Stimulated activated naive B cell treated with anti-CD40 and anti-IgM and Interleukin-4, amounts not matched to agents 10 μg/mL and 1 μg/mL and 100 μg/mL, for 72 hours (primary cell): ENCODE results near the gene ANAPC16.
"Not testable (repeated sequence)": the region's sequence is repeated elsewhere in the genome, so short reads cannot be mapped to it uniquely, and the experiment has no call there.

Experiments used
- ATAC-seq, 2 donors: fragments of 150-1000 bp; cut with Tn5 transposase; replicated peaks; 2 replicates each; pipeline ENCODE4 v1.10.0; 2021; ENCODE audit warnings: moderate library complexity in 1 of 2
- DNase-seq: peaks from one replicate; pipeline ENCODE4 v3.0.0; 2021
- H3K27ac Mint-ChIP-seq: one replicate; pipeline ENCODE4 v1.8.0; 2022; ENCODE audit warnings: mild to moderate bottlenecking, mixed read lengths
- H3K27me3 Mint-ChIP-seq, 2 donors: one replicate each; pipeline ENCODE4 v1.8.0; 2022; ENCODE audit warnings: mixed read lengths in 2 of 2
- H3K36me3 Mint-ChIP-seq, 2 donors: one replicate each; pipeline ENCODE4 v1.8.0; 2022; ENCODE audit warnings: mixed read lengths in 2 of 2, mild to moderate bottlenecking in 1 of 2
- H3K4me1 Mint-ChIP-seq, 2 donors: one replicate each; pipeline ENCODE4 v1.8.0; 2022; ENCODE audit warnings: mixed read lengths in 2 of 2, mild to moderate bottlenecking in 1 of 2
- H3K4me3 Mint-ChIP-seq, 2 donors: one replicate each; pipeline ENCODE4 v1.8.0; 2022; ENCODE audit warnings: mild to moderate bottlenecking in 2 of 2, mixed read lengths in 2 of 2, moderate library complexity in 1 of 2
- H3K9me3 Mint-ChIP-seq, 2 donors: one replicate each; pipeline ENCODE4 v1.8.0; 2022; ENCODE audit warnings: mixed read lengths in 2 of 2, mild to moderate bottlenecking in 1 of 2

Gene ANAPC16

DNA sequence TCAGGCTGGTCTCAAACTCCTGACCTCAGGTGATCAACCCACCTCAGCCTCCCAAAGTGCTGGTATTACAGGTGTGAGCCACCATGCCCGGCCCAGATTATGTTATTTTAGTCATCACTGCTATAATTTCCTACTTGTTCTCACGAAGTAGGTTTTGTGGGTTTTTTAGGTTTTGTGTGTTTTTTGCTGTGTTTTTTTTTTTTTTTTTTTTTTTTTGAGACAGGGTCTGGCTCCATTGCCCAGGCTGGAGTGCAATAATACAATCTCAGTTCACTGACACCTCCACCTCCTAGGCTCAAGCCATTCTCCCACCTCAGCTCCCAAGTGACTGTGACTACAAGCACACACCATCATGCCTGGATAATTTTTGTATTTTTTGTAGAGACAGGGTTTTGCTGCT lies 20.9 kb upstream of the ANAPC16 start:
- Mint-ChIP-seq H3K36me3 (peaks cover 28 to 40% of the 10 kb centered on the region in 2 donors), H3K9me3 (no peaks in the 10 kb centered on the region), H3K27me3 (no peaks in the 10 kb centered on the region), H3K4me1 (no peaks in the 10 kb centered on the region), H3K4me3 (no peak overlapping the region), H3K27ac (no peak overlapping the region)
- DNase-seq (no peak), ATAC-seq (no peak)

DNA sequence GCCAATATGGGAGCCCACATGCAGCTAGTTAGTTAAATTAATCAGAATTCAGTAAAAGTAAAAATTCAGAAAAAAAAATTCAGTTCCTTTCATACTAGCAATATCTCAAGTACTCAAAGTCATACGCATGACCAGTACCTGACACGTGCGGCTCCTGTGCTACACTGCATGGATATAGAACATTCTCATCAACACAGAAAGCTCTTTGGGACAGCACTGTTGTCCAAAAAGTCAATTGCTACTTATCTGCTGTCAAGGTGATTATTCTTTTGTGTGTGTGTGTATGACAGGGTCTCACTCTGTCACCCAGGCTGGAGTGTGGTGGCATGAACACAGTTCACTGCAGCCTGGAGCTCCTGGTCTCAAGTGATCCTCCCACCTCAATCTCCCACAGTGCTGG lies 14.9 kb upstream of the ANAPC16 start:
- H3K4me1 Mint-ChIP-seq = peaks cover 0 to 4% of the 10 kb centered on the region in 2 donors
- no peaks in the 10 kb centered on the region for H3K27me3 Mint-ChIP-seq
- ATAC-seq = no peak
- H3K9me3 Mint-ChIP-seq = no peaks in the 10 kb centered on the region
- peaks cover 22 to 29% of the 10 kb centered on the region in 2 donors for H3K36me3 Mint-ChIP-seq
- peak overlapping the region; percentile 14 for H3K27ac Mint-ChIP-seq
- no peak for DNase-seq
- no peak overlapping the region for H3K4me3 Mint-ChIP-seq

DNA sequence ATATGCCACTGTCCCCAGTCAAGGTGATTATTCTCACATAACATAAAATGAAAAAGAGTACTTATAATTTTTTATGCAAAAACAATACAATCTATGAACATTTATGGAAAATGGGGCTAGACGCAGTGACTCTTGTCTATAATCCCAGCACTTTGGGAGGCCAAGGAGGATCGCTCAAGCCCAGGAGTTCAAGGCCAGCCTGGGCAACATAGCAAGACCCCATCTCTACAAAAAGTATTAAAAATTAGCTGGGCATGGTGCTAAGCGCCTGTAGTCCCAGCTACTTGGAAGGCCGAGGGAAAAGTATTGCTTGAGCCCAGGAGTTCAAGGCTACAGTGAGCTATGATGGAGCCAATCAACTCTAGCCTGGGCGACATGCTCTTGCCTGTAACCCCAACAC lies 14.5 kb upstream of the ANAPC16 start:
- Mint-ChIP-seq H3K9me3 (no peaks in the 10 kb centered on the region), H3K4me3 (no peak overlapping the region), H3K4me1 (peaks cover 0 to 4% of the 10 kb centered on the region in 2 donors), H3K36me3 (peaks cover 22 to 29% of the 10 kb centered on the region in 2 donors), H3K27me3 (no peaks in the 10 kb centered on the region), H3K27ac (peak overlapping the region; percentile 14)
- DNase-seq (no peak), ATAC-seq (no peak)

DNA sequence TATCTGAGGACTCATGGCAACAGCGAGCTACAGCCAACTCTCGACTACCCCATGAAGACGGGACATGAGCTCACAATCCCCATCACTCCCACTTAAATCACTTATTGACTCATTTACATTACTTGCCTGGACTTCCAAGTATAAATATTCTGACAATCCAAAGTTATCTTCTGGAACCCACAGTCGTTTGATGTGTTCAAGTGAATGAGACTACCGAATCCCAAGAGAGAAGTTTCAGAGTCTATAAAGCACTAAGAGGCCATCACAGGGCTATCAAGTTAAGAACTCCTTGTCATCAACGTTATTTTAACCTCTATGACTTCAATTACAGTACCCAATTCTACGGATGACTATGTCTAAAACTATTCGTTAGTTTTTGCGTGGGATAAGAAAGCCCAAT lies 11.5 kb upstream of the ANAPC16 start:
- no peaks in the 10 kb centered on the region for H3K9me3 Mint-ChIP-seq
- no peak overlapping the region for H3K27ac Mint-ChIP-seq
- DNase-seq (no peak), ATAC-seq (no peak)
- no peak overlapping the region for H3K4me3 Mint-ChIP-seq
- peaks cover 25 to 38% of the 10 kb centered on the region in 2 donors for H3K36me3 Mint-ChIP-seq
- peaks cover 4 to 11% of the 10 kb centered on the region in 2 donors for H3K4me1 Mint-ChIP-seq
- no peaks in the 10 kb centered on the region for H3K27me3 Mint-ChIP-seq

DNA sequence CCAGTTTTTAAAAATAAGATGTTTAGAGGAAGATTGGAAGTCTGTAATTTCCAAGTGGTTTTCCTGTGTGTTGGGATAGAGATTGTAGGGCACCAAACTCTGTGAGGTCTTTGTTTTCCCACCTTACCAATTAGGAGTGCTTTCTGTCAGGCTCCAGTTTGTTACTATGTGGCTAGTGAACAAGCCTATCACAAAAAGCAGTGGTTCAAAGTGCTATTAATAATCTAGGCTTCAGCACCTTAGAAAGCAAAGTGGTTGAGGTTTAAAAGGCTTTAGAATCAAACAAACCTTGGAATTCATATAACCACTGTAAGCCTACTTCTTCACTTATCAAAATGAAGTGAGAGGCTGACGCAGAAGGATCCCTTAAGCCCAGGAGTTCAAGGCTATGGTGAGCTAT lies 11.1 kb upstream of the ANAPC16 start:
- H3K27me3 Mint-ChIP-seq = no peaks in the 10 kb centered on the region
- H3K27ac Mint-ChIP-seq = no peak overlapping the region
- H3K4me3 Mint-ChIP-seq = no peak overlapping the region
- ATAC-seq (no peak), DNase-seq (no peak)
- H3K36me3 Mint-ChIP-seq = peaks cover 23 to 35% of the 10 kb centered on the region in 2 donors
- H3K9me3 Mint-ChIP-seq = no peaks in the 10 kb centered on the region
- H3K4me1 Mint-ChIP-seq = peaks cover 4 to 11% of the 10 kb centered on the region in 2 donors

DNA sequence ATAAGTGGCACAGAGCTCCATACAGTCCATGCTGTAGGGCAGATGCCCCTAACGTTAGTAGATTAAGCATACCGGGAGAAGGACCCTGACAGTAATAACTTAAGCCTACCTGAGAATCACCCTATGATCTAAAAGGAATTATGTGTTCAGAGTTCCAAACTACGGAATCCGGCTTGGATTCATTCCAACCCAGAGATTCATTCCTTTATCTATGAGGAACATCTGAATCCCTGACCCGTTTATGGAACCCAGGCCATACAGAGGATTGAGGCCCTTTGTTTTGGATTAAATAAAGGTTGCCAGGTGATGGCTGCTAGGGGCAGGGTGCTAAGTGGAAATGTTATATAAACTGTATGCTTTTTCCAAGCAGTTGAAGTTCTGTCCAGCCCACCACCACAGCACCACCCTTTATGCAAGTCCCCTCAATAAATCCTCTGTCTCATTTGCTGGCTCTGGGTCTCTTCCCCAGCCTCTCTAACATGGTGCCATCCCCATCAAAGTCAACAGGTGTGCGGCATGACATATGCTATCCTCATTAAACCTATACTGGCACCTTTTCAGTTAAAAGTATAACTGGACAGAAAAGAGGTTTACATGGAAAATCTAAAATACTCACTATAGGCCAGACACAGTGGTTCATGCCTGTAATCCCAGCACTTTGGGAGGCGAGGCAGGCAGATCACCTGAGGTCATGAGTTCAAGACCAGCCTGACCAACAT lies 9.1 kb upstream of the ANAPC16 start:
- ATAC-seq = no peak
- Mint-ChIP-seq H3K36me3 (peaks cover 27 to 42% of the 10 kb centered on the region in 2 donors), H3K4me1 (peaks cover 4 to 11% of the 10 kb centered on the region in 2 donors), H3K4me3 (no peak overlapping the region), H3K9me3 (no peaks in the 10 kb centered on the region), H3K27me3 (no peaks in the 10 kb centered on the region), H3K27ac (peak overlapping the region; percentile 42)
- no peak for DNase-seq

DNA sequence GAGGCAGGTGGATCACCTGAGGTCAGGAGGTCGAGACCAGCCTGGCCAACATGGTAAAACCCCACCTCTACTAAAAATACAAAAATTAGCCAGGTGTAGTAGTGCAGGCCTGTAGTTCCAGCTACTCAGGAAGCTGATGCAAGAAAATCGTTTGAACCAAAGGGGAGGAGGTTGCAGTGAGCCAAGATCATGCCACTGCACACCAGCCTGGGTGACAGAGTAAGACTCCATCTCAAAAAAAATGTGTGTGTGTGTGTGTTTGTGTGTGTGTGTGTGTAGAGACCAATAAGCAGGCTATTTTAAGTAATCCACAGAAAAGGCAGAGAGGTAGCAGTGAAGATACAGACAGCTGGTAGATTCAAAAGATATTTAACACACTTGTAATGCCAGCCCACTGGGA lies 7.3 kb upstream of the ANAPC16 start:
- Mint-ChIP-seq H3K4me1 (peaks cover 9 to 18% of the 10 kb centered on the region in 2 donors), H3K36me3 (peaks cover 27 to 43% of the 10 kb centered on the region in 2 donors)
- not testable (repeated sequence) for H3K27me3 Mint-ChIP-seq, H3K4me3 Mint-ChIP-seq, H3K9me3 Mint-ChIP-seq, ATAC-seq, H3K27ac Mint-ChIP-seq, DNase-seq

DNA sequence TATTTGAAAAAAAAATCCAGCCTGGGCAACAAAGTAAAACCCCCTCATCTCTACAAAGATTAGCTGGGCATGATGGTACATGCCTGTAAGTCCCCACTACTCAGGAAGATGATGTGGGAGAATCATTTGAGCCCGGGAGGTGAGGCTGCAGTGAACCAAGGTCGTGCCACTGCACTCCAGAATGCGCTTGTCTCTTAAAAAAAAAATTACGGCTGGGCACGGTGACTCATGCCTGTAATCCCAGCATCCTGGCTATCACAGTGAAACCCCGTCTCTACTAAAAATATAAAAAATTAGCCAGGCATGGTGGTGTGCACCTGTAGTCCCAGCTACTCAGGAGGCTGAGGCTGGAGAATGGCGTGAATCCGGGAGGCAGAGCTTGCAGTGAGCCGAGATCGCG lies 4.4 kb upstream of the ANAPC16 start:
- H3K4me3 Mint-ChIP-seq, H3K27ac Mint-ChIP-seq, DNase-seq, H3K9me3 Mint-ChIP-seq, H3K27me3 Mint-ChIP-seq, ATAC-seq: not testable (repeated sequence)
- H3K36me3 Mint-ChIP-seq = peaks cover 23 to 42% of the 10 kb centered on the region in 2 donors
- peaks cover 11 to 27% of the 10 kb centered on the region in 2 donors for H3K4me1 Mint-ChIP-seq

DNA sequence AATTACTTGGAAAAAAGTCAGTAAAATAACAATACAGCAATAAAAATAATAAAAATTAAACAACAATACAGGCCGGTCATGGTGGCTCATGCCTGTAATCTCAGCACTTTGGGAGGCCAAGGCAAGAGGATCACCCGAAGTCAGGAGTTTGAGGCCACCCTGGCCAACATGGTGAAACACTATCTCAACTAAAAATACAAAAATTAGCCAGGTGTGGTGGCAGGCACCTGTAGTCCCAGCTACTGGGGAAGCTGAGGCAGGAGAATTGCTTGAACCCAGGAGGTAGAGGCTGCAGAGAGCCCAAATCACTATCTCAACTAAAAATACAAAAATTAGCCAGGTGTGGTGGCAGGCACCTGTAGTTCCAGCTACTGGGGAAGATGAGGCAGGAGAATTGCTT lies 4.0 kb upstream of the ANAPC16 start:
- ATAC-seq, H3K27ac Mint-ChIP-seq, DNase-seq, H3K4me3 Mint-ChIP-seq, H3K9me3 Mint-ChIP-seq, H3K27me3 Mint-ChIP-seq: not testable (repeated sequence)
- Mint-ChIP-seq H3K4me1 (peaks cover 11 to 29% of the 10 kb centered on the region in 2 donors), H3K36me3 (peaks cover 25 to 41% of the 10 kb centered on the region in 2 donors)

DNA sequence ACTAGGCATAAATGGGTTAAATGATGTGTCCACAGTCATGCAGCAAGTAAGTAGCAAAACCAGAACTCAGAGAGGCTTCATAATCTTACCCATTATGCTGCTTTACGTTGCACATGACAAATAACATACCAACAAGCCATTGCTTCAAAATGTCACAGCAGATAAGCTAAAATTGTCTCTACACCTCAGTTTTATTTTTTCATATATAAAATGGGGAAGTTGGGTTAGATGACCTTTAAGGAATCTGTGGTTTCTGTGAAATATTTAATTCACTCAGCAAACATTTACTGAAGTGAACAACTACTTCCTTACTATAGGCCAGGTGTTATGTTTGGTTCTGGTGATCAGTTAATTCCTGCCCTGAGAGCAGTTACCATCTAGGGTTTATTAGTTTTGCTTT lies 2.5 kb downstream of the ANAPC16 start:
- H3K9me3 Mint-ChIP-seq = no peaks in the 10 kb centered on the region
- H3K27ac Mint-ChIP-seq = peak overlapping the region; percentile 98
- ATAC-seq (peak; percentile 78 to 80), DNase-seq (peak; percentile 29)
- H3K36me3 Mint-ChIP-seq = peaks cover 18 to 31% of the 10 kb centered on the region in 2 donors
- H3K4me1 Mint-ChIP-seq = peaks cover 20 to 48% of the 10 kb centered on the region in 2 donors
- peak overlapping the region; percentile 82 to 88 for H3K4me3 Mint-ChIP-seq
- no peaks in the 10 kb centered on the region for H3K27me3 Mint-ChIP-seq

DNA sequence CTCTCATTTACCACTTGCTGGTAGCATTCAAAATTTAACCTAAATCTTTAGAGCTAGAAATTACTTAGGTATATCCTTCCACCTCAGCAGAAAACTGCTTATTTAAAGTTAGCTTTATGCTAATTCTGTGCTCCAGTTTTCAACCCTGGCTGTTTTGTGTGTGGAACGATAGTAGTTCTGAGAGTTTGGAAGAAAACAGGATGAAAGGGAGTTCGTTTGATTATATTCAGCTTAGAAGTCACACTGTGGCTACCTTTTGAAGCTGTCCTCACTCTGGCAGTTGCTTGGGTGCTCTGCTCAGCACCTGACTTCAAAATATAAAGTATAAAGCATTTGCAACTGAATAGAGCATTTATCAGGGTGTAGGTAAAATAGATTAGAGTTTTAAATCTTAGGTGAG lies 2.9 kb downstream of the ANAPC16 start:
- Mint-ChIP-seq H3K4me3 (peak overlapping the region; percentile 82 to 88), H3K9me3 (no peaks in the 10 kb centered on the region), H3K4me1 (peaks cover 24 to 48% of the 10 kb centered on the region in 2 donors), H3K27ac (peak overlapping the region; percentile 98), H3K36me3 (peaks cover 20 to 30% of the 10 kb centered on the region in 2 donors), H3K27me3 (no peaks in the 10 kb centered on the region)
- no peak for ATAC-seq
- DNase-seq = no peak

DNA sequence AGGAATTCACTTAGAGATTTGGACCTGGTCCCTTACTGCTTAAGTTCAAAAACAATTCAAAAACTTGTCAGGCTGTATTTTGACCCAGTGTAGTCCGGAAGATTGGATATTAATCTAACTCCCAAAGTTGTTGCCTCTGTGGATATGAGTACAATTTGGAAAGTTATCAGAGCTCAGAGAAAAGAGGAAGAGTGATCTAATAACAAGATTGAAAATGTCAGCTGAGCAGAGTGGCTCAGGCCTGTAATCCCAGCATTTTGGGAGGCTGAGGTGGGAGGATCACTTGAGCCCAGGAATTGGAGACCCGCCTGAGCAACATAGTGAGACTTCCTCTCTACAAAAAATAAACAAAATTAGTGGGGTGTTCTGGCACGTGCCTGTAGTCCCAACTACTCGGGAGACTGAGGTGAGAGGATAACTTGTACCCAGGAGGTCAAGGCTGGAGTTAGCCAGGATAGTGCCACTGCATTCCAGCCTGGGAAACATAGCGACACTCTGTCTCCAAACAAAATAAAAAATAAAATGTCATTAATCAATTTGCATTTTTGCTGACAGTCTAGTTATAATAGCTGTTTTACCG lies 3.5 kb downstream of the ANAPC16 start:
- H3K9me3 Mint-ChIP-seq = no peaks in the 10 kb centered on the region
- peak overlapping the region; percentile 98 for H3K27ac Mint-ChIP-seq
- peak overlapping the region; percentile 82 to 88 for H3K4me3 Mint-ChIP-seq
- H3K36me3 Mint-ChIP-seq = peaks cover 22 to 30% of the 10 kb centered on the region in 2 donors
- no peaks in the 10 kb centered on the region for H3K27me3 Mint-ChIP-seq
- no peak for DNase-seq
- ATAC-seq = no peak
- H3K4me1 Mint-ChIP-seq = peaks cover 29 to 51% of the 10 kb centered on the region in 2 donors

DNA sequence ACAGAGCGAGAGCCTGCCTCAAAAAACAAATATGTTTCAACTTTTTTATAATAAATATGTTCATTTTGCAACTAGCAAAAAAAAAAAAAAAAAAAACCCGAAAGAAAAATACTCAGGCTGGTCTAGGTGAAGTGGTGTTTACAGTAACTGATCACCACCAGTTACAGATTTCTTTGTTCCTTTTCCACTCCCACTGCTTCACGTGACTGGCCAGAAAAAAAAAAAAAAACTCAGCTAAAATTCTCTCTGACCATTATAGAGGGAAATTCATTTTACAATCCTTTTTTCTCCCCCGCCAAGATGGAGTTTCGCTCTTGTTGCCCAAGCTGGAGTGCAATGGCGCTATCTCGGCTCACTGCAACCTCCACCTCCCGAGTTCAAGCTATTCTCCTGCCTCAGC lies 4.8 kb downstream of the ANAPC16 start:
- no peaks in the 10 kb centered on the region for H3K27me3 Mint-ChIP-seq
- ATAC-seq (no peak), DNase-seq (no peak)
- peaks cover 26 to 33% of the 10 kb centered on the region in 2 donors for H3K36me3 Mint-ChIP-seq
- peaks cover 30 to 48% of the 10 kb centered on the region in 2 donors for H3K4me1 Mint-ChIP-seq
- H3K27ac Mint-ChIP-seq = peak overlapping the region; percentile 71
- H3K4me3 Mint-ChIP-seq = peak overlapping the region; percentile 17 to 50
- H3K9me3 Mint-ChIP-seq = no peaks in the 10 kb centered on the region

DNA sequence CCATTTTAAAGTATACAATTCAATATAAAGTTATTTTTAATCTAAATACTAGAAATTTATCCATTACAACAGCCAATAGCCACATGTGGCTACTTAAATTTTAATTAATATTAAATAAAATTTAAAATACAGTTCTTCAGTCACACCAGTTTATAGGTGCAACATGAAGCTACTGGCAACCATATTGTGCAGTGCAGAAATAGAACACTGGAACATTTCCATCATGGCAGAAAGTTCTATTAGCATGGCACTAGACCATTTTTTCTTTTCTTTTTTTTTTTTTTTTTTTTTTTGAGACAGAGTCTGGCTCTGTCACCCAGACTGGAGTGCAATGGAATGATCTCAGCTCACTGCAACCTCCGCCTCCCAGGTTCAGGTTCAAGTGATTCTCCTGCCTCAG lies 5.5 kb downstream of the ANAPC16 start:
- Mint-ChIP-seq H3K4me1 (peaks cover 30 to 50% of the 10 kb centered on the region in 2 donors), H3K4me3 (no peak overlapping the region), H3K36me3 (peaks cover 23 to 28% of the 10 kb centered on the region in 2 donors), H3K27me3 (no peaks in the 10 kb centered on the region), H3K27ac (no peak overlapping the region), H3K9me3 (no peaks in the 10 kb centered on the region)
- ATAC-seq = no peak
- DNase-seq = no peak

DNA sequence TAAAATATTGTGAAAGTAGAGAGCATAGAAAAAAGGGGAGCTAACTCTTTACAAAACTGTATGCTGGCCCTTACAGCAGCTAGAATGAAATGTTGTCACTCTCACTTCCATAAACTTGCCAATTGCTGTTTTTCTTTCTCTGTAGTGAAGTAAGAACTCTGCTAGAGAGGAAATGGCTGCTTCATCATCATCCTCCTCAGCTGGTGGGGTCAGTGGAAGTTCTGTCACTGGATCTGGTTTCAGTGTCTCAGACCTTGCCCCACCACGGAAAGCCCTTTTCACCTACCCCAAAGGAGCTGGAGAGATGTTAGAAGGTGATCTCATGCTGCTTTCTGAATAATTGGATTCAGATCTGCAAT lies 7.9 kb downstream of the ANAPC16 start:
- Mint-ChIP-seq H3K27ac (peak overlapping the region; percentile 80), H3K27me3 (no peaks in the 10 kb centered on the region), H3K36me3 (peaks cover 17 to 30% of the 10 kb centered on the region in 2 donors), H3K9me3 (no peaks in the 10 kb centered on the region), H3K4me3 (peak overlapping the region; percentile 30 to 32), H3K4me1 (peaks cover 34 to 60% of the 10 kb centered on the region in 2 donors)
- DNase-seq (no peak), ATAC-seq (peak; percentile 43 to 63)
